GM19240 (cell line): ENCODE results near the gene TNFAIP8L1.

Experiments
- DNase-seq: peaks from one replicate; pipeline ENCODE4 v3.0.0; 2011; ENCODE audit warnings: low spot score; ENCODE audit not compliant: insufficient read length

TNFAIP8L1 gene

DNA sequence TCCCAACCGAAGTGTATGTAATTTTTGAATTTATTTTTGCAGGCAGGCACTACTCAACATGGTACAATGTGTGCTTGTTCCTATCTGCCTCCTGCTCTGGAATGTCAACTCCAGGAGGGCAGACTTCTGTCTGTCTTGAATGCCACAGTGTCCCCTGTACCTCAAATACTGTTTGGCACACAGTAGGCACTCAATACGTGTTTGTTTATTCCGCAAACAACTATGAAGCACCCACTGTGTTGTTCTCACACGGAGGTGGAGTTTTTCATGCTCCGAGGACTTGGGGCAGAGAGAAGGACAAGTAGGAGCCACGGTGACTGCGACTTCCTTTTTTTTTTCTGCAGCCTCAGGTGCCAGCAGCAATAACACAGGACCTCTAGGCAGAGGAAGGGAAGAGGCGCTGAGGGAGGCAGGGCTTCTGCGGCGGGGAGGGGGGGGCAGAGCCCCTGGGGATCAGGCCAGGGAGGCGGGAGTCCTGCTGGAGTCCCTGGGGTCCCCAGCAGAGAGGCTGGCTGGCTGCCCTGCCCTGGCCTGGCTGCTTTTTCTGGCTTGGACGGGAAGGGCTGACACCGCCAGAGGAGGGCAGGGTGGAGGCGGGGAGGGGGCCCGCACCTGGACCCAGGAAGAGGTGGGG lies 29.3 kb upstream of the TNFAIP8L1 start:
- no peak for DNase-seq

DNA sequence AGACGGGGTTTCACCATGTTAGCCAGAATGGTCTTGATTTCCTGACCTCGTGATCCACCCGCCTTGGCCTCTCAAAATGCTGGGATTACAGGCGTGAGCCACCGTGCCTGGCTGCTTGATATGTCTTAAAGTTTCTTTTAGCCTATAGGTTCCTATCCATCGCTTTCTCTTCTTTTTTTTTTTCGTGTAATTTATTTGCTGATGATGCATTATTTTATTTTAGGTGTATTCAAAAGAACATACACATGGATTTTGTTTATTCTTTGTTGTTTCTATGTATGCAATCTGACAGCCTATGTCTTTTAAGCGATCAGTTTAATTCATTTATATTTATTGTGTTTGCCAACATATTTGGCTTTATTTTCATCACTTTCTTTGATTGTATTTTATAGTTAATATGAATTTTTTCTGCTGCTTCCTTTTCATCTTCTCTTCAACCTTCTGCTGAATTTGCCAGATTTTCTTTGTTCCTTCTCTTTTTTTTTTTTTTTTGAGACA lies 26.0 kb upstream of the TNFAIP8L1 start:
- DNase-seq = no peak

DNA sequence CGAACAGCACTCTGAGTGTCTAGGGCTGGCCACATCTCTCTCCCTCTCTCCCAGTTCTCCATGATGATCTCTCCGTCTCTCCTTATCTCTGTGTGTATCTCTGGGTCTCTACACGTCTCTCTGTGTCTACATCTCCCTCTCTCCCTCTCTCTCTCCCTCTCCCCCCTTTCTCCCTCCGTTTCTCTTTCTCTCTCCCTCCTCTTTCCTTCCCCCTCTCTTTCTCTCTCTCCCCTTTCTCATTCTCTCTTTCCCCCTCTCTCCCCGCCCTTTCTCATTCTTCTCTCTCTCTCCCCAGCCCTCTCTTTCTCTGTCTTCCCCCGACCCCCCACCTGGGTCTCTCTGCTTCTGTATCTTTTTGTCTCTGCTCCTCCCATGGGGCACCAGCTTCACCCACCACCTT lies 21.3 kb upstream of the TNFAIP8L1 start:
- no peak for DNase-seq

- DNase-seq = no peak
Observed at GRCh38 chr19:4619668-4620294, 19.5 kb upstream of the TNFAIP8L1 start.

- DNase-seq = no peak
Observed at GRCh38 chr19:4620675-4621074, 18.6 kb upstream of the TNFAIP8L1 start.

- no peak for DNase-seq
Observed at GRCh38 chr19:4622695-4623421, 16.5 kb upstream of the TNFAIP8L1 start.

- no peak for DNase-seq
Observed at GRCh38 chr19:4624301-4624700, 15.0 kb upstream of the TNFAIP8L1 start.

DNA sequence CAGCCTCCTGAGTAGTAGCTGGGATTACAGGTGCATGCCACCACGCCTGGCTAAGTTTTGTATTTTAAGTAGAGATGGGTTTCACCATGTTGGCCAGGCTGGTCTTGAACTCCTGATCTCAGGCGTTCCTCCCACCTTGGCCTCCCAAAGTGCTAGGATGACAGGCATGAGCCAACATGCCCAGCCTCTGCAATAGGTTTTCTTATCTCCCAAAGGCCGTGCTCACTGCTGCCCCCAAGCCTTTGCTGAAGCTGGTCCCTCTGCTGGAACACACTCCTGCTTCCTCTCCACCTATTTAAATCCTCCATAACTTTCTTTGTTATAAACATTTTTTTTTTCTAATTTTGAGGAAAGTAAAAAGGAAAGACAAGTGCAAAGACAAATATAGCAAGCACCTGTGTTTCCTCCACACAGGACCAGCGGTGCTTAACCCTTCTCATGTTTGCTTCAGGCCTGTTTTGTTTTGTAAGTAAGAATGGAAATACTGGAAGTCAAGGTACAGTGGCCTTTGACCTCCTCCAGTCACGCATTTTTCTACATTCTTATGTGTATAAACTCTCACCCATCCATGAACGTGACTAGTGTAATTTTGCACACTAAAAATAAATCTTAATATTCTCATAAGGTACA lies 14.5 kb upstream of the TNFAIP8L1 start:
- DNase-seq = no peak

GRCh38 chr19:4633140-4633967 lies 6.0 kb upstream of the TNFAIP8L1 start:
- DNase-seq = peak; percentile 30

GRCh38 chr19:4635754-4636116 lies 3.6 kb upstream of the TNFAIP8L1 start:
- no peak for DNase-seq

DNA sequence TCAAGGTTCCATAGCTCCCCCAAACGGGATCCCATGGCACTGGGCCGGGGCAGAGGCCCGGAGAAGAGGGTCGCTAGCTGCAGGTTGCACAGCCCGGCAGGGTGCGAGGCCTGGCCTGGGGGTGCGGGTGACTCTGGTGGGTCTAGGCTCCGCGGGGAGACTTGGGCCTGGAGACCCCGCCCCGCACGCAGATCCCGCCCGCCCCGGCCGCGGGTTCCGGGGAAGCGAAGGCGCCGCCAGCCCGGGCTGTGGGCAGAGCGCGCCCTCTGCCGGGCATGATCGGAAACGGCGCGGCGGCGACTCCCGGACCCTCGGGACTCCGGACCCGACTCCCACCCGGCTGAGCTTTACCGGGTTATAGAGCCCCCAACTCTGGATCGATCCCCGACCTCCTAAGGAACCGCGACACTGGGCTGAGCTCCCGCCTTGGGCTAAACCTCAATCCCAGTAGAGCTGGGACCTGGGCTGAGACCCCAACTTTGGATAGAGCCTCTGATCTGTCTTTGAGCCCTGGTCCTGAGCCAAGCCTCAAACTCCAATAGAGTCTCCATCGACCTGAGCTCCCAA lies 3.1 kb upstream of the TNFAIP8L1 start:
- peak; percentile 66 for DNase-seq

DNA sequence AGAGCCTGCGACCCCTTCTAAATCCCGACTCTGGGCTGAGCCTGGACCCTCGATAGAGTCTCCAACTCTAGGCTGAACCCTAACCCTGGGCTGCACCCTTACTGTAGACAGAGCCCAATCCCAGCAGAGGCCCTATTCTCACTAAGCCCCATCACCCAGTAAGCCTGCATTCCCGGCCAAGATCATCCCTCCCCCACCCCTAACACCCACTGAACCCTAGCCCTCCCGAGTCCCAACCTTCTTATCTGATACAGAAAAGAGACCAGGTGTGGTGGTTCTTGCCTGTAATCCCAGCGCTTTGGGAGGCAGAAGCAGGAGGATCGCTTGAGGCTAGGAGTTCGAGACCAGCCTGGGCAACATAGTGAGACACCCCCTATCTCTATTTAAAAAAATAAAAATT lies 2.6 kb upstream of the TNFAIP8L1 start:
- no peak for DNase-seq

DNA sequence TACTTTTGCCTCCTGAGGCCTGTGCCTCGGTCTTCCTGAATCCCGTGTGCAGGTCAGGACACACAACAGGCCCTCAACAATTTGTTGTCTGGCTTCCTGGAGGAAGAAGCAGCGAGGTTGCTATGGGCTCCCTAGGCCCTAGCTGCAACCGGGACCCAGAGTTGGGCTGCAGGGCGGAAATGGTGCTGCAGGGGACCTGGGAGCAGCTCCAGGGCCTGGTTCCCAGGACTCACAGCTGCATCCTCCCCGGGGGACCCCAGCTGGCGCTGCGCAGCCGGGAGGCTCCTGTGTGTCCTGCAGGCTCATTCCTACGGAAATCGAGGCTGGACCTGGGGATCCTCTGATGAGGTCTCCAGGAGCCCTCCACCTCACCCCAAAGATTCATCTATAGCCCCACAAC lies 999 bp upstream of the TNFAIP8L1 start:
- no peak for DNase-seq

- no peak for DNase-seq
Observed at GRCh38 chr19:4639531-4640246, 373 bp downstream of the TNFAIP8L1 start.

- DNase-seq = no peak
Observed at GRCh38 chr19:4640247-4641000, 1.1 kb downstream of the TNFAIP8L1 start.

GRCh38 chr19:4641132-4641531 lies 1.8 kb downstream of the TNFAIP8L1 start:
- no peak for DNase-seq

GRCh38 chr19:4642625-4643024 lies 3.3 kb downstream of the TNFAIP8L1 start:
- DNase-seq = no peak

DNA sequence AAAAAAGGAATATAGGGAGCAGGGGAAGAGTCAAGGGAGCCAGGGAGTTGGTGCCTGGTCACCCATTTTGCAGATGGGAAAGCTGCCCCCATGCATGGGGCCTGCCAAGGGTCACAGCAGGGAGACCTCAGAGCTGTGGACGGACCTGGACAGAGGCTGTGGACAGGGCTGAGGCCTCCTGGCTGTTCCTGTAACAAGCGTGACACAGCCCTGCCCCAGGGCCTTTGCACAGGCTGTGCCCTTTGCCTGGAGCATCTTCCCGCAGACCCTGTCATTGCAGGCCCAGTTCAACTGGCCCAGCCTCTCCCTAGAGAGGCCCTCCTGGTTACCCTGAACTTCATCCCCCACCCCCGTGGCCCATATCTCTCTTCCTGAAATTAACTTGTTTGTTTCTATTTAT lies 6.4 kb downstream of the TNFAIP8L1 start:
- no peak for DNase-seq
